GM04503 (cell line): ENCODE results near the gene SLC16A10.
"Not testable (repeated sequence)": the region's sequence is repeated elsewhere in the genome, so short reads cannot be mapped to it uniquely, and the experiment has no call there.

ENCODE experiments used
- DNase-seq: peaks from one replicate; pipeline ENCODE4 v3.0.0-alpha.2; 2012; ENCODE audit warnings: low read depth

Gene SLC16A10

DNA sequence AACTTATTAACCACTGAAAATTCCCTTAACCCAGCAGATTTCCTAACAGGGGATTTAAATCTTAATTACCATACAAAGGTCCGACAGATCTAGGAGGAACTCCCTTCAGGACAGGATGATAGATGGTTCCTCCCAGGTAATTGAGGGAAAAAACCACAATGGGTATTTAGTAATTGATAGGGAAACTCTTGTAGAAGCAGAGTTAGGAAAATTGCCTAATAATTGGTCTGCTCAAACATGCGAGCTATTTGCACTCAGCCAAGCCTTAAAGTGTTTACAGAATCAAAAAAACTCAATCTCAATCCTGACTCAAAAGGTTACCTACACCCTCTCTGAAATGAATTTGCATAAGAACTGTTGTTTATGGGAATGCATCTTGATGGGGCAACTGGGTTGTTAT lies 45.4 kb downstream of the SLC16A10 start:
- DNase-seq, result not testable (repeated sequence)

DNA sequence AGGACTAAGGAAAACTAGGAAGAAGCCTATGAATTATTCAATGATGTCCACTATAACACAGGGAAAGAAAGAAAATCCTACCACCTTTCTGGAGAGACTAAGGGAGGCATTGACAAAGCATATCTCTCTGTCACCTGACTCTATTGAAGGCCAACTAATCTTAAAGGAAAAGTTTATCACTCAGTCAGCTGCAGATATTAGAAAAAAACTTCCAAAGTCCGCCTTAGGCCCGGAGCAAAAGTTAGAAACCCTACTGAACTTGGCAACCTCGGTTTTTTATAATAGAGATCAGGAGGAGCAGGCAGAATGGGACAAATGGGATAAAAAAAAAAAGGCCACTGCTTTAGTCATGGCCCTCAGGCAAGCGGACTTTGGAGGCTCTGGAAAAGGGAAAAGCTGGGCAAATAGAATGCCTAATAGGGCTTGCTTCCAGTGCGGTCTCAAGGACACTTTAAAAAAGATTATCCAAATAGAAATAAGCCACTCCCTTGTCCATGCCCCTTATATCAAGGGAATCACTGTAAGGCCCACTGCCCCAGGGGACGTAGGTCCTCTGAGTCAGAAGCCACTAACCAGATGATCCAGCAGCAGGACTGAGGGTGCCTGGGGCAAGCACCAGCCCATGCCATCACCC lies 47.0 kb downstream of the SLC16A10 start:
- DNase-seq, result not testable (repeated sequence)

DNA sequence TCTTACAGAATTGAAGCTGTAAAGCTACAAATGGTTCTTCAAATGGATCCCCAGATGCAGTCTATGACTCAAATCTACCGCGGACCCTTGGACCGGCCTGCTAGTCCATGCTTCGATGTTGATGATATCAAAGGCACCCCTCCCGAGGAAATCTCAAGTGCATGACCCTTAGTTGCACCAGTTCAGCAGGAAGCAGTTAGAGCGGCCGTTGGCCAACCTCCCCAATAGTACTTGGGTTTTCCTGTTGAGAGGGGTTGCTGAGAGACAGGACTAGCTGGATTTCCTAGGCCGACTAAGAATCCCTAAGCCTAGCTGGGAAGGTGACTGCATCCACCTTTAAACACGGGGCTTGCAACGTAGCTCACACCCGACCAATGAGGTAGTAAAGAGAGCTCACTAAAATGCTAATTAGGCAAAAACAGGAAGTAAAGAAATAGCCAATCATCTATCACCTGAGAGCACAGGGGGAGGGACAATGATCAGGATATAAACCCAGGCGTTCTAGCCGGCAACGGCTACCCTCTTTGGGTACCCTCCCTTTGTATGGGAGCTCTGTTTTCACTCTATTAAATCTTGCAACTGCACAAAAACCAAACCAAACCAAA lies 50.3 kb downstream of the SLC16A10 start:
- not testable (repeated sequence) for DNase-seq

DNA sequence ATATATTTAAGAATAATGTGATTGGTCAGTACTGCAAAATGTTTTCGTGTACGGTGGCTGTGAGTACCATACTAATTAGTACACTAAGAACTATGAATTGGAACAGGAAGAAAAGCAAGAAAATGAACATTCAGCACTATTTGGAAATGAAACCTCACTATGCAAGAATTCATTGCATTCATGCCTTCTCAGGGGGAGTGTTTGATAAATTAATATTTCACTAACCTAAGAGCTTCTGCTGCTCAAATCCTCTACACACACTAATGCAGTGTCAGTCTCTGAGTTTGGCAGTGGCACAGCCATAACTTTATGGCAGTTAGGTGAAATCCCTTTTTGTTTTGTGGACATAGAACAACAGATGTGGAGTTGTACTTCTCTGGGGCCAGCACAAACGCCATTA lies 60.1 kb downstream of the SLC16A10 start:
- DNase-seq, result no peak

DNA sequence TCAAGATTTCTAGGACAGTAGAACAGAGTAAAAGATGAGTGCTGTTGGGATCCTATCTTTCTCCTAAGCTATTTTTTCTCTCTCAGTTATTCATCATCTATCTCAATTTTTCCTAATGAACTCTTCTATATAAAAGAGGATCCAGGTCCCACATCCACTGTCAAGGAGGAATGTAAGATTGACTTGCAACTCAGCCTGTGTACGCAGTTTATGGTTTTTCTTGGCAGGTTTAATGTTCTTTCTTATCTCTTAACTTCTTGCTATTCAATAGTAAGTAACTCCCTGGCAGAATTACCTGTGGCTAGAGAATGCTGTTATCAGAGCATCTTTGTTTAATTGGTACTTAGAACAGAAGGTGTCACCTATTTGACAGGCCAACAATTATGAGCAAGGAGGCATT lies 60.8 kb downstream of the SLC16A10 start:
- DNase-seq, result no peak

DNA sequence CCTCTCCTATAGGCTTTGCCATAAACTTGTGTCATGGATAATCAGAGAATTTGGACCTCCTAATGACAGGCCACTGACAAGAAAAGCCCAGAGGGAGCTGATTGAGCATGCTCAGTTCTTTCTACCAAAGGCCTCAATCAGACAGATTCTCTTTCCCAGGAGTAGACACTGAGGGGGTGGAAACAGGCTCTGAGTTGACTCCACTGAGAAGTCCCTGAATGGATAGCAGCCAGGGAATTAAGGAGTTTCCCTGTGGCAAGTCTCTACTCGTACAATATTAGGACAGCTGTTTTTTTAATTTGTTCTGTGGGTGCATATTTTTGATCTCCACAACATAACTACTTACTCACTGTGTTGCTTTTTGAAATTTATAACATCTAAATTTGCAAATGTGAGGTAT lies 63.3 kb downstream of the SLC16A10 start:
- DNase-seq, result no peak

GRCh38 chr6:111154981-111155380 lies 67.7 kb downstream of the SLC16A10 start:
- no peak for DNase-seq

DNA sequence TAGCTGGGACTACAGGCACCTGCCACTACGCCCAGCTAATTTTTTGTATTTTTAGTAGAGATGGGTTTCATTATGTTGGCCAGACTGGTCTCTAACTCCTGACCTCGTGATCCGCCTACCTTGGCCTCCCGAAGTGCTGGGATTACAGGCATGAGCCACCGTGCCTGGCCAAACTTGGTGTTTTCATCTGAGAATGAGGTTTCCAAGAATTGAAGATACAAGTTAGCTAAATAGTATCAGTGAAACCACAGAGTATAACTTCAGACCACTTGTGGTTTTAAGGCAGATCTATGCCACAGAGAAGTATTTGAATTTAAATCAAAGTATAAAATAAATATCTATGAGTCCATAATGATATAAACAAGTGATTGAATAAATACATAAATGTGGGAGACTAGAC lies 70.1 kb downstream of the SLC16A10 start:
- DNase-seq, result no peak

GRCh38 chr6:111159633-111160032 lies 72.3 kb downstream of the SLC16A10 start:
- no peak for DNase-seq

- DNase-seq, result no peak
Measured at GRCh38 chr6:111161650-111162049, 74.3 kb downstream of the SLC16A10 start.

- DNase-seq, result no peak
Measured at GRCh38 chr6:111162504-111162903, 75.2 kb downstream of the SLC16A10 start.

DNA sequence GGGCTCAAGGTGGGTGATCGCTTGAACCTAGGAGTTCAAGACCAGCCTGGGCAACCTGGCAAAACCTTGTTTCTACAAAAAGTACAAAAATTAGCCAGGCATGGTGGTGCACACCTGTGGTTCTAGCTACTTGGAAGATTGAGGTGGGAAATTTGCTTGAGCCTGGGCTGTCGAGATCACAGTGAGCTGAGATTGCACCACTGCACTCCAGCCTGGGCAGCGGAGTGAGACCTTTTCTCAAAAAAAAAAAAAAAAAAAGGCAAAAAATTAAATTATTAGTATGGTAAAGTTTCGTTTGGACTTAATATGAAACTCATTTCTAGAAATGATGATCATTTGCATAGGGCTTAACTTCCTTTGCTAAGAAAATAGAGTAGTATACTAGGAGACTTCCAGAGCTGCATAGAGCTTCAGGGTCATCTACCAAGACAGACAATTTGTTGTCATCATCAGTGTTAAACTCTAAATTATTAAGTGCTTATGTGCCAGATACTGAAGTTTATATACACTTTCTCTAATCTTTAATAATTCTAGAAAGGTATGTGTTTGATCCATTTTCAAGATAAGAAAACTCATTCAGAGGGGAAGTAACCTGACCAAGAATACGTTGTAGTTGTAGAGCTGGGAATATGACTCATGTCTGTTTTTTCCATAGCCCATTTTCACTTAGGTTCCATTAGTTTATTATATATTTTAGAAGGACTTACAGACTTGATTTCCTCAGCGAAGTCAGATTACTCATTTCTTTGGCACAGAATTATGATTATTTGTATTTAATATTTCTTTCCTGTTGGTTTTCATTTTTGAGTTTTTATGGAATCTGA lies 84.5 kb downstream of the SLC16A10 start:
- DNase-seq, result no peak

GRCh38 chr6:111172563-111172962 lies 85.3 kb downstream of the SLC16A10 start:
- no peak for DNase-seq

DNA sequence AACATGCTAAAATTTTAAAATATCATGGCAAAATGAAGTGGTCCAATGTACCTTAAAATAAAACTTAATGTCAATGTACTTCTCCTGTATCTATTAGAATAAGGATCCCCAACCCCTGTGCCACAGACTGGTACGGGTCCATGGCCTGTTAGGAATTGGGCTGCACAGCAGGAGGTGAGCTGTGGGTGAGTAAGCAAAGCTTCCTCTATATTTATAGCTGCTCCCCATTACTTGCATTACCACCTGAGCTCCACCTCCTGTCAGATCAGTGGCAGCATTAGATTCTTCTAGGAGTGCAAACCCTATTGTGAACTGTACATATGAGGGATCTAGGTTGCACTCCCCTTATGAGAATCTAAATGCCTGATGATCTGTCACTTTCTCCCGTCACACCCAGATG lies 86.0 kb downstream of the SLC16A10 start:
- no peak for DNase-seq

GRCh38 chr6:111173946-111174345 lies 86.6 kb downstream of the SLC16A10 start:
- DNase-seq, result no peak

DNA sequence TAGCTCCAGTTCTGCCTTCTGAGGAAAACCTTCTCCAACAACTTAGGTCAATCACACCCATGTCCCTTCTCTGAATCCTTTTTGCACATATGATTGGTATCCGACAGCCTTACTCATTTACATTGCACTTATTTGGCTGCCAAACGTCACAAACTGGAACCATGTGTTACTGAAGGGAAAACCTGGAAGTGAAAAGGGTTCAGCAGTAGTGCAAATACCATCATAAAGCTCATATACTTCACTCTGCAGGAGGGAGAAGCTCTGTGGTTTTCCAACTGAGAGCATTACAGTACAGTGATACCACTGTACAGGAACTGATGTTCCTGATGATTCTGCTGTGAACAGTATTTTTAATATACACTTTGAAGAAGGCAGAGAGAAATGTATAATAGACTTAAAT lies 87.8 kb downstream of the SLC16A10 start:
- DNase-seq, result no peak

GRCh38 chr6:111176038-111176759 lies 88.9 kb downstream of the SLC16A10 start:
- DNase-seq, result no peak

DNA sequence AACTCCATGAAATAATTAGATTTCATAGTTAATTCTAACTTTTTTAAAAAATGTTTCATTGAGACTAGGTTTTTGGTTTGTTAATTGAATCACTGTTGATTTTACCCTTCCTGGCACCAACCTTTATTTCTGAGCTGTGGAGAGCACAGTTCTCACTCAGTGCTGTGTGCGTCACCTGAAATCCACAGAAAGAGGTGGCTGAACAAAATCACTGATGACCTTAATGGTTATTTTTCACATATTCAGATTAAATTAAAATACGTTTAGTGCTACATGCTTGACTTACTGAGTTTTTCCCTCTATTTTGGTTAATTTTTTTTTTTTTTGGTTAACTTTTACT lies 89.4 kb downstream of the SLC16A10 start:
- DNase-seq, result no peak

GRCh38 chr6:111177131-111177530 lies 89.8 kb downstream of the SLC16A10 start:
- no peak for DNase-seq

DNA sequence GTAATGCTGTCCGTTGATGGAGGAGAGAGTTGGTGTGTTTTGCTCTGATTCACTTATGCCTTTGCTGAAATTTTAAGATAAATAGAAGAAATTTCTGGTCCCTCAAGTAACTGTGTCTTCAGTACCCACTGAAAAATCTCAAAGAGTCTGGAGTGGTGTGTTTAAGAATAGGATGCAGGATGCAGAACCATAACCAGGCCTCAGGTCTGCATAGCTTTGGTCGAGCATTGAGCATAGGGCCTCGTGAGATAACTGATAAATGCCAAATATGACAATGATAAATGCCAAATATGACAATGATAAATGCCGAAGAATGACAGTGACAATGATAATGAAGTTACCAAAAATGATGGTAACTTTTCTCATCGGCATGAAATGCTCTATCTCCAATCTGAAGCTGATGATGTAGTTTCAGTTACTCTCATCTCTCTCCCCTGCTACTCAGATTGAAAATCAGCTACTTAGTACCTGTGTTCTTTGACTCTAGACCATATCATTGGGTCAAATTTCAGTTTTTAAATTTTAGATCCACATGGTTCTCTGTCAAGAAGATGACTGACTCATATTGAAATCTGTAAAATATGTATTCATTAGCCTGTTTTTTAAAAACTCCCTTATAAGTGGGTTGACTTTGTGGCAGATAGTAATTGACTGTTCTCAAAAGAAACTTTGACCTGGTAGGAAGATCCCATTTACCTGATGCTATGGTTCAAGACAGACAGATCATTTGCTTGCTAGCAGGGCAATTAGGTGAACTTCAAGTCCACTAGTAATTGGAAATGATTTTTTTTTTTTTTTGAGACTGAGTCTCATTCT lies 96.6 kb downstream of the SLC16A10 start:
- DNase-seq, result no peak

GRCh38 chr6:111184827-111185532 lies 97.7 kb downstream of the SLC16A10 start:
- DNase-seq, result no peak
